ENCODE measurements around the gene THSD4.

- TF ChIP-seq CTCF (IDR thresholded peaks at IDR 0.05; ENCODE audit: insufficient read depth, low read length) (no peak), POLR2AphosphoS5 (IDR thresholded peaks at IDR 0.05; ENCODE audit: low read depth) (no peak), GABPA (IDR thresholded peaks at IDR 0.05; ENCODE audit: low read depth) (no peak)
- TF ChIP-seq, protein P1, sequence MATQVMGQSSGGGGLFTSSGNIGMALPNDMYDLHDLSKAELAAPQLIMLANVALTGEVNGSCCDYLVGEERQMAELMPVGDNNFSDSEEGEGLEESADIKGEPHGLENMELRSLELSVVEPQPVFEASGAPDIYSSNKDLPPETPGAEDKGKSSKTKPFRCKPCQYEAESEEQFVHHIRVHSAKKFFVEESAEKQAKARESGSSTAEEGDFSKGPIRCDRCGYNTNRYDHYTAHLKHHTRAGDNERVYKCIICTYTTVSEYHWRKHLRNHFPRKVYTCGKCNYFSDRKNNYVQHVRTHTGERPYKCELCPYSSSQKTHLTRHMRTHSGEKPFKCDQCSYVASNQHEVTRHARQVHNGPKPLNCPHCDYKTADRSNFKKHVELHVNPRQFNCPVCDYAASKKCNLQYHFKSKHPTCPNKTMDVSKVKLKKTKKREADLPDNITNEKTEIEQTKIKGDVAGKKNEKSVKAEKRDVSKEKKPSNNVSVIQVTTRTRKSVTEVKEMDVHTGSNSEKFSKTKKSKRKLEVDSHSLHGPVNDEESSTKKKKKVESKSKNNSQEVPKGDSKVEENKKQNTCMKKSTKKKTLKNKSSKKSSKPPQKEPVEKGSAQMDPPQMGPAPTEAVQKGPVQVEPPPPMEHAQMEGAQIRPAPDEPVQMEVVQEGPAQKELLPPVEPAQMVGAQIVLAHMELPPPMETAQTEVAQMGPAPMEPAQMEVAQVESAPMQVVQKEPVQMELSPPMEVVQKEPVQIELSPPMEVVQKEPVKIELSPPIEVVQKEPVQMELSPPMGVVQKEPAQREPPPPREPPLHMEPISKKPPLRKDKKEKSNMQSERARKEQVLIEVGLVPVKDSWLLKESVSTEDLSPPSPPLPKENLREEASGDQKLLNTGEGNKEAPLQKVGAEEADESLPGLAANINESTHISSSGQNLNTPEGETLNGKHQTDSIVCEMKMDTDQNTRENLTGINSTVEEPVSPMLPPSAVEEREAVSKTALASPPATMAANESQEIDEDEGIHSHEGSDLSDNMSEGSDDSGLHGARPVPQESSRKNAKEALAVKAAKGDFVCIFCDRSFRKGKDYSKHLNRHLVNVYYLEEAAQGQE (IDR thresholded peaks at IDR 0.05; ENCODE audit: insufficient replicate concordance, low read depth) = no peak
Observed at GRCh38 chr15:71154607-71155200, 39.4 kb downstream of the THSD4 start.

All from HL-60 (cell line).